Fibroblast of lung (primary cell): ENCODE results near the gene MORN1. TPM values are rescaled to one million over a fixed set of nuclear protein-coding genes. Genes with fewer than 3 reads are reported as not detected.

Source experiments
- polyA plus RNA-seq, 2 donors: library from polyadenylated mRNA; depleted of rRNA in 1 of 2; stranded (reverse) in 1 of 2; unstranded in 1 of 2; fragments of >200 nt; gene quantifications; 2 replicates each; pipeline ENCODE4 v1.2.1, GENCODE V29; 2011 to 2012; ENCODE audit warnings: missing spikeins in 1 of 2
- total RNA-seq: library from RNA; depleted of rRNA; stranded (reverse); fragments of >200 nt; gene quantifications from 2 replicates; pipeline ENCODE4 v1.2.1, GENCODE V29; 2014

MORN1 gene
- total and polyA plus RNA-seq, 2 donors (not counting 1 experiment from before 2014, with no cell fraction given) = 3.5 to 10.6 TPM

Other genes starting within 250 kb of the MORN1 start
- 21.5 and 23.1 TPM in 2 replicates for gene FAAP20, start 196.8 kb downstream of the MORN1 start, total RNA-seq
- 8.2 and 9.7 TPM in 2 replicates for gene FAAP20, start 196.8 kb downstream of the MORN1 start, polyA plus RNA-seq
- gene SKI, start 163.2 kb downstream of the MORN1 start, total RNA-seq = 18.0 and 21.8 TPM in 2 replicates
- gene SKI, start 163.2 kb downstream of the MORN1 start, polyA plus RNA-seq = 11.6 and 18.3 TPM in 2 replicates
- 58.3 and 76.1 TPM in 2 replicates for gene RER1, start 287 bp upstream of the MORN1 start, total RNA-seq
- gene RER1, start 287 bp upstream of the MORN1 start, polyA plus RNA-seq = 271 TPM in 2 replicates
- gene PEX10, start 21.0 kb upstream of the MORN1 start, total RNA-seq = 31.6 and 33.4 TPM in 2 replicates
- 15.4 and 19.0 TPM in 2 replicates for gene PEX10, start 21.0 kb upstream of the MORN1 start, polyA plus RNA-seq
- under 0.01 and 0.17 TPM in 2 replicates for gene PLCH2, start 84.7 kb upstream of the MORN1 start, total RNA-seq
- 0.02 and 0.10 TPM in 2 replicates for gene PLCH2, start 84.7 kb upstream of the MORN1 start, polyA plus RNA-seq
- 16.9 and 17.0 TPM in 2 replicates for gene PANK4, start 135.0 kb upstream of the MORN1 start, total RNA-seq
- 8.5 and 10.4 TPM in 2 replicates for gene PANK4, start 135.0 kb upstream of the MORN1 start, polyA plus RNA-seq
- not detected in 2 replicates for gene HES5, start 138.7 kb upstream of the MORN1 start, total RNA-seq
- not detected in 2 replicates for gene HES5, start 138.7 kb upstream of the MORN1 start, polyA plus RNA-seq
- 76.3 and 85.0 TPM in 2 replicates for gene TNFRSF14, start 164.8 kb upstream of the MORN1 start, total RNA-seq
- gene TNFRSF14, start 164.8 kb upstream of the MORN1 start, polyA plus RNA-seq = 9.9 and 15.2 TPM in 2 replicates
- gene PRXL2B, start 195.2 kb upstream of the MORN1 start, total RNA-seq = 8.0 and 11.7 TPM in 2 replicates
- gene PRXL2B, start 195.2 kb upstream of the MORN1 start, polyA plus RNA-seq = 13.8 and 19.2 TPM in 2 replicates
- gene MMEL1, start 241.5 kb upstream of the MORN1 start, total RNA-seq = 0.33 TPM in 1 of 2 replicates, not detected in the other
- gene MMEL1, start 241.5 kb upstream of the MORN1 start, polyA plus RNA-seq = 0.02 and 0.60 TPM in 2 replicates